K562 (cell line): ENCODE results near the gene LHX5. TPM values are rescaled to one million over a fixed set of nuclear protein-coding genes. Genes with fewer than 3 reads are reported as not detected.

Experiments used
- CBFB ChIP-seq: sonication (generic); formaldehyde crosslinking; IDR thresholded peaks from 2 replicates; pipeline ENCODE4 v1.4.0; 2020; ENCODE audit warnings: mild to moderate bottlenecking, missing genetic modification reagents
- ELK3 ChIP-seq: fragments of 450-650 bp; formaldehyde crosslinking; IDR thresholded peaks from 2 replicates; pipeline ENCODE4 v1.4.0; 2020; ENCODE audit warnings: mild to moderate bottlenecking
- MITF ChIP-seq: IDR thresholded peaks from 2 replicates; pipeline ENCODE4 v1.6.1; 2014; ENCODE audit warnings: antibody characterized with exemption
- PTBP1 ChIP-seq: fragments of 200-400 bp; formaldehyde crosslinking; IDR thresholded peaks from 2 replicates; pipeline ENCODE4 v1.6.1; 2017; ENCODE audit warnings: low read depth, low read length
- PURB ChIP-seq: sonication (generic); formaldehyde crosslinking; IDR thresholded peaks from 2 replicates; pipeline ENCODE4 v1.9.0; 2021; ENCODE audit warnings: low read depth, mild to moderate bottlenecking, missing genetic modification reagents
- SFPQ ChIP-seq: fragments of 200-400 bp; formaldehyde crosslinking; IDR thresholded peaks from 2 replicates; pipeline ENCODE4 v1.6.1; 2017; ENCODE audit warnings: mild to moderate bottlenecking, low read depth, low read length, moderate library complexity
- ZNF311 ChIP-seq: fragments of 250-450 bp; sonication (Bioruptor Pico); IDR thresholded peaks from 2 replicates; pipeline ENCODE4 v1.4.0; 2020; ENCODE audit warnings: mild to moderate bottlenecking, moderate library complexity
- ZNF764 ChIP-seq: fragments of 250-450 bp; sonication (Bioruptor Pico); IDR thresholded peaks from 2 replicates; pipeline ENCODE4 v1.4.0; 2020; ENCODE audit warnings: low read depth, mild to moderate bottlenecking, moderate library complexity
- polyA plus RNA-seq, 8 experiments: library from polyadenylated mRNA; depleted of rRNA in 4 of 8; stranded (reverse) in 5 of 8; unstranded in 3 of 8; fragments of >200 nt; fragmentation: Nextera tagmentation in 2 of 8; fragmentation: Illumina TruSeq in 1 of 8; extraction: Ambion mirVana in 2 of 8; extraction: Trizol in 1 of 8; gene quantifications; 2 replicates each; pipeline versions ENCODE4 v1.2.1 to v1.2.3, GENCODE V29; 2011 to 2014; ENCODE audit warnings: inconsistent platforms in 1 of 8, missing spikeins in 1 of 8
- total RNA-seq, 7 experiments: library from RNA; depleted of rRNA in 6 of 7; stranded (reverse); fragments of >200 nt in 6 of 7; fragmentation: Illumina TruSeq in 2 of 7; extraction: Trizol in 2 of 7; gene quantifications; 2 replicates each; pipeline versions ENCODE4 v1.2.1 to v1.2.3, GENCODE V29; 2011 to 2021; ENCODE audit warnings: low replicate concordance in 1 of 7

The LHX5 gene
- total and polyA plus RNA-seq, 9 of the 15 experiments (the other 6 are each of a cell fraction or from before 2014, with no cell fraction given): 0.04 to 0.17 (median 0.05) TPM; not detected in 6

GRCh38 chr12:113478351-113479011, 6.8 kb upstream of the LHX5 start (continued):
- TF ChIP-seq ELK3 (CRISPR knock-in tag) (no peak), PURB (no peak), ZNF311 (CRISPR knock-in tag) (no peak), PTBP1 (no peak), CBFB (CRISPR knock-in tag) (no peak), MITF (no peak), ZNF764 (no peak), SFPQ (no peak)
